BE2C (cell line): ENCODE measurements around the gene MRPL42.
A peak's percentile ranks its signal among the peaks of the same experiment; 100 is the strongest.

Source experiments
- DNase-seq: peaks from one replicate; pipeline ENCODE4 v3.0.0-alpha.2; 2020
- H3K27me3 ChIP-seq: fragments of 250-450 bp; sonication (Bioruptor Pico); 2 replicates; pipeline ENCODE4 v1.5.1; 2020; ENCODE audit warnings: mild to moderate bottlenecking
- H3K36me3 ChIP-seq: fragments of 250-450 bp; sonication (Bioruptor Pico); 2 replicates; pipeline ENCODE4 v1.5.1; 2020; ENCODE audit warnings: mild to moderate bottlenecking
- H3K4me1 ChIP-seq: fragments of 250-450 bp; sonication (Bioruptor Pico); 2 replicates; pipeline ENCODE4 v1.5.1; 2020
- H3K4me3 ChIP-seq: 2 replicates; pipeline ENCODE4 v1.5.1; 2011; ENCODE audit warnings: low read depth, low read length
- H3K9me3 ChIP-seq: fragments of 250-450 bp; sonication (Bioruptor Pico); 2 replicates; pipeline ENCODE4 v1.5.1; 2020
- TF ChIP-seq, protein P1 (sequence below): IDR thresholded peaks from 2 replicates; pipeline ENCODE4 v1.5.1; 2012; ENCODE audit warnings: mild to moderate bottlenecking, low read depth, low read length

Gene MRPL42

DNA sequence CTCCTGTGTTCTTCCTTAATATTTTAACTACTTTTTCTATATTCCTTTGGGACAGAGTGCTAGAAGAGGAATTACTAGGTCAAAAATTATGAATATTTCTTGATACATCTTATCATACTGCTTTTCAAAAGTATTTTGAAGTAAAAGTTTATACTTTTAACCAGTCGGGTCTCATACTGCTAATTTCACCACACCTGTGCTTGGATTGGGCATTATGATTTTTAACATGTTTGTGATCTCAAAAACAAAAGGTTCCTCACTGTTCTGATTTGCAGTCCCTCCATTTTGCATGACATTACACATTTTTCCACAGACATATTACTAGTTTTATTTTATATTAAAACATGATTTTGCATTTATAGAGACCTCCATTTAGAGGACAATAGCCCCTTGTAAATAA is 32.9 kb downstream of the MRPL42 start:
- Histone ChIP-seq H3K4me1 (no peaks in the 10 kb centered on the region; the same call in 1 of the 2 replicates), H3K4me3 (no peak overlapping the region), H3K27me3 (no peaks in the 10 kb centered on the region), H3K36me3 (peaks cover 27% of the 10 kb centered on the region), H3K9me3 (no peaks in the 10 kb centered on the region)
- TF ChIP-seq, protein P1, sequence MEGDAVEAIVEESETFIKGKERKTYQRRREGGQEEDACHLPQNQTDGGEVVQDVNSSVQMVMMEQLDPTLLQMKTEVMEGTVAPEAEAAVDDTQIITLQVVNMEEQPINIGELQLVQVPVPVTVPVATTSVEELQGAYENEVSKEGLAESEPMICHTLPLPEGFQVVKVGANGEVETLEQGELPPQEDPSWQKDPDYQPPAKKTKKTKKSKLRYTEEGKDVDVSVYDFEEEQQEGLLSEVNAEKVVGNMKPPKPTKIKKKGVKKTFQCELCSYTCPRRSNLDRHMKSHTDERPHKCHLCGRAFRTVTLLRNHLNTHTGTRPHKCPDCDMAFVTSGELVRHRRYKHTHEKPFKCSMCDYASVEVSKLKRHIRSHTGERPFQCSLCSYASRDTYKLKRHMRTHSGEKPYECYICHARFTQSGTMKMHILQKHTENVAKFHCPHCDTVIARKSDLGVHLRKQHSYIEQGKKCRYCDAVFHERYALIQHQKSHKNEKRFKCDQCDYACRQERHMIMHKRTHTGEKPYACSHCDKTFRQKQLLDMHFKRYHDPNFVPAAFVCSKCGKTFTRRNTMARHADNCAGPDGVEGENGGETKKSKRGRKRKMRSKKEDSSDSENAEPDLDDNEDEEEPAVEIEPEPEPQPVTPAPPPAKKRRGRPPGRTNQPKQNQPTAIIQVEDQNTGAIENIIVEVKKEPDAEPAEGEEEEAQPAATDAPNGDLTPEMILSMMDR = no peak
- no peak for DNase-seq

DNA sequence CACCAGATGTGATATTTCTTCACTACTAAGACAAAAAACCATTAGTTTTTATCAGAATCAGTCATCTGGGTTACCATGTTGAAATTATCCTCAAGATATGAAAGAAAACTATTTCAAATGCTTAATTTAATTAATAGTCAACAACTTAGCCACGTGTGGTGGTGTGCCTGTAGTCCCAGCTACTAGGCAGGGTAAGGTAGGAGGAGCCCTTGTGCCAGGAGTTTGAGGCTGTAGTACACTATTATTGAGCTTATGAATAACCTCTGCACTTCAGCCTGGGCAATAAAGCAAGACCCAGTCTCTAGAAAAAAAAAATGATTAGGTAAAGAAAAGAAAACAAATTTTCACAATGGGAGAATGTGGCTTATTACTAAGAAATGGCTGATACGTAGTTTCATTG is 33.4 kb downstream of the MRPL42 start:
- Histone ChIP-seq H3K4me1 (no peaks in the 10 kb centered on the region; the same call in 1 of the 2 replicates), H3K27me3 (no peaks in the 10 kb centered on the region), H3K36me3 (peaks cover 23% of the 10 kb centered on the region), H3K9me3 (no peaks in the 10 kb centered on the region), H3K4me3 (no peak overlapping the region)
- TF ChIP-seq, protein P1 = no peak
- DNase-seq = no peak

- Histone ChIP-seq H3K36me3 (peaks cover 11% of the 10 kb centered on the region), H3K27me3 (no peaks in the 10 kb centered on the region), H3K4me1 (no peaks in the 10 kb centered on the region; the same call in 1 of the 2 replicates), H3K4me3 (no peak overlapping the region), H3K9me3 (no peaks in the 10 kb centered on the region)
- peak; percentile 55 for DNase-seq
- TF ChIP-seq, protein P1 = peak; percentile 88
Measured at GRCh38 chr12:93502802-93503623, 35.7 kb downstream of the MRPL42 start.

- no peaks in the 10 kb centered on the region for H3K27me3 ChIP-seq
- H3K4me1 ChIP-seq = no peaks in the 10 kb centered on the region
- no peaks in the 10 kb centered on the region for H3K9me3 ChIP-seq
- TF ChIP-seq, protein P1 = no peak
- peaks cover 8% of the 10 kb centered on the region for H3K36me3 ChIP-seq
- DNase-seq = no peak
- H3K4me3 ChIP-seq = no peak overlapping the region
Measured at GRCh38 chr12:93507165-93507564, 39.9 kb downstream of the MRPL42 start.

- TF ChIP-seq, protein P1 = no peak
- H3K36me3 ChIP-seq = no peaks in the 10 kb centered on the region; the same call in 1 of the 2 replicates
- DNase-seq = no peak
Measured at GRCh38 chr12:93509506-93509905, 42.2 kb downstream of the MRPL42 start.

DNA sequence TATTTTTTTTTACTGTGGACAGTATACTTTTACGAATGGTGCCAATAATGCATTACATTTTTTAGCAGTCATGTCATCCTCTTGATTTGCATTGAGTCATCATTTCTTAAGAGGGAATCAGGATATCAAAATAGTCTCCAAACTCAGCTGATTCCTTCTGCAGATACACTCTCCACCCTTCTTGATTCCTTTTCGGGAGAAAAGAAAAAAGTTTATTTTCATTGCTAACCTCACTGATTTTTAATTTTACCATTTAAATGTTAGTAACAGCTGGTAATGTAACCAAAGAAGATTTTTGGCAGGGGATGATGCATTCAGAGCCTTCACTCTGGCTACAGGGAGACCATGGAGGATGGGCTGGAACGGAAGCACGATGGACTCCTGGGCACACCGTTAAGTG is 47.5 kb downstream of the MRPL42 start:
- Histone ChIP-seq H3K27me3 (no peaks in the 10 kb centered on the region), H3K4me3 (no peak overlapping the region), H3K4me1 (peaks cover 4% of the 10 kb centered on the region), H3K9me3 (no peaks in the 10 kb centered on the region), H3K36me3 (no peaks in the 10 kb centered on the region)
- TF ChIP-seq, protein P1 = no peak
- DNase-seq = no peak

More at GRCh38 chr12:93509506-93509905, 42.2 kb downstream of the MRPL42 start:
- Histone ChIP-seq H3K4me3 (no peak overlapping the region), H3K9me3 (no peaks in the 10 kb centered on the region), H3K27me3 (no peaks in the 10 kb centered on the region), H3K4me1 (no peaks in the 10 kb centered on the region)
